VCaP (cell line): ENCODE results near the gene FNDC1.
A peak's percentile ranks its signal among the peaks of the same experiment; 100 is the strongest.

Source experiments
- H3K27ac ChIP-seq: fragments of 450-650 bp; 2 replicates; pipeline ENCODE4 v1.5.1; 2017
- TF ChIP-seq, protein P1 (sequence below): fragments of 450-650 bp; conservative IDR thresholded peaks from 2 replicates; pipeline ENCODE4 v1.5.1; 2017; ENCODE audit warnings: mild to moderate bottlenecking, moderate library complexity

FNDC1 gene

DNA sequence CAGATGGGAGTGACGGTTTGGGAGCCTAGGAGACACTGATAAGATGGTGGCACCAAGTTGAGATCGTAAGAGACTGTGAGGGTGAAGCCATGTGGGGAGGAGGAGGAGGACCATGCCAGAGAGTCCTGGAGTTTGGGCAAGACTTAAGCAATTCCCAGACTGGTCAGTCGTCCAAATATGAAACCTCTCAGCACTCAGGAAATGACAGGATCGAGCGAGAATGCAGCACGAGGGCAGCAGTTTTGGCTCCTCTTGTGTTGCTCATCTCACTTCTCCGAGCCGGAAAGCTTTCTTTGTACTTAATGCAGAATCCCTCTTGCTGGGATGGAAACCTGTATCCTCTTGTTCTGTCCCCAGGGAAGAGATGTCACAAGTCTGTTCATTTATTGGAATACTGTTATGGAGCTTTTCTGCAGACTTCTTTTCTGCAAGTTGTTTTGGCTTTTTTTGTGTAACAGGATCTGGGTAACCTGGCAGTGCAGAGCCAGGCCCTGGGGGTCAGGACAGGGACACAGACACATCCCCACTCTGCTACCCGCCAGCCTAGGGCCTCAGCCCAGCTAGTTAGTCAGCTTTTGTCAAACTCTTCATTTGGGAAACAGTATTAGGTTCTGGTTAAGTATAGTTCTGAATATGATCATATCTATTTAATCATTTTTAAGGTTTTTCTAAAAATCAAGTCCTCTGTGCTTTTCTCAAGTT lies 34.3 kb downstream of the FNDC1 start:
- TF ChIP-seq, protein P1, sequence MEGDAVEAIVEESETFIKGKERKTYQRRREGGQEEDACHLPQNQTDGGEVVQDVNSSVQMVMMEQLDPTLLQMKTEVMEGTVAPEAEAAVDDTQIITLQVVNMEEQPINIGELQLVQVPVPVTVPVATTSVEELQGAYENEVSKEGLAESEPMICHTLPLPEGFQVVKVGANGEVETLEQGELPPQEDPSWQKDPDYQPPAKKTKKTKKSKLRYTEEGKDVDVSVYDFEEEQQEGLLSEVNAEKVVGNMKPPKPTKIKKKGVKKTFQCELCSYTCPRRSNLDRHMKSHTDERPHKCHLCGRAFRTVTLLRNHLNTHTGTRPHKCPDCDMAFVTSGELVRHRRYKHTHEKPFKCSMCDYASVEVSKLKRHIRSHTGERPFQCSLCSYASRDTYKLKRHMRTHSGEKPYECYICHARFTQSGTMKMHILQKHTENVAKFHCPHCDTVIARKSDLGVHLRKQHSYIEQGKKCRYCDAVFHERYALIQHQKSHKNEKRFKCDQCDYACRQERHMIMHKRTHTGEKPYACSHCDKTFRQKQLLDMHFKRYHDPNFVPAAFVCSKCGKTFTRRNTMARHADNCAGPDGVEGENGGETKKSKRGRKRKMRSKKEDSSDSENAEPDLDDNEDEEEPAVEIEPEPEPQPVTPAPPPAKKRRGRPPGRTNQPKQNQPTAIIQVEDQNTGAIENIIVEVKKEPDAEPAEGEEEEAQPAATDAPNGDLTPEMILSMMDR = no peak

DNA sequence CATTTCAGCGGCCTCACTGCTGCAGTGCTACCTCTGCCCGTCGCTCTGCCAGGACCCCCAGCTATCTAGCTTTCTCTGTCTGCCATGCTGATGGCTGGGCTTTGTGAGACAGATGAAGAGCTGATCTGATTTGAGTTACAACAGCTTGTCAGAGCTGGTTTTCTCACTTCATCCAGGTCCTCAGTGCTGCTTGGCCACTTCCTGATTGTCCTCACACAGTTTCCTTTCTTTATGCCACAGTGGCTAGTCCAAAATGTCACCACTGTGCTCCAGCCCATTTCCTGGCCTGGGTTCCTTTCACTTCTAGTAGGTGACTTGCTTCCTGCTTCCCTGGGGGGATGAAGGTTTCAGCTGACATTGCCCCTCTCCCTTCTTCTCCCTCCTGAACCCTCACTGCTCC lies 35.4 kb downstream of the FNDC1 start:
- TF ChIP-seq, protein P1 = no peak
- H3K27ac ChIP-seq = no peak overlapping the region

More for the DNA sequence above, 34.3 kb downstream of the FNDC1 start:
- H3K27ac ChIP-seq = no peak overlapping the region

DNA sequence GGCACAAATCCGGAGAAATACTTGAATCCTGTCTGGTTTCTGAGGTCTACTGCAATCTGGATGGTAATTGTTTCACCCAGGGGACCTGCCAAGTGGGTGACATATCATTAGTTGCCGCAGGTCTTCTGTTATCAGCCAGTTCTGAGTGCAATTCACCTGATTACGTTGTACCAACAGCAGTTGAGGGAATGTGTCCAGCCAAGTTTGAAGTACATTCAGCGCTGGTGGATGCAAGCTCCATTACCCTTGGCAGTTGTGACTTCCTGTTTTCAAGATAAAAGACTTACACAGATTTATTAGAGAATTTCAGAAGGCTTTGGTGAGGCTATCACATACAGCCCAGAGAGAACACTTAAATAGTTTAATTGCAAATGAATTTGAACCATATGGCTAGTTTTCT lies 42.8 kb downstream of the FNDC1 start:
- TF ChIP-seq, protein P1 = no peak
- no peak overlapping the region for H3K27ac ChIP-seq

DNA sequence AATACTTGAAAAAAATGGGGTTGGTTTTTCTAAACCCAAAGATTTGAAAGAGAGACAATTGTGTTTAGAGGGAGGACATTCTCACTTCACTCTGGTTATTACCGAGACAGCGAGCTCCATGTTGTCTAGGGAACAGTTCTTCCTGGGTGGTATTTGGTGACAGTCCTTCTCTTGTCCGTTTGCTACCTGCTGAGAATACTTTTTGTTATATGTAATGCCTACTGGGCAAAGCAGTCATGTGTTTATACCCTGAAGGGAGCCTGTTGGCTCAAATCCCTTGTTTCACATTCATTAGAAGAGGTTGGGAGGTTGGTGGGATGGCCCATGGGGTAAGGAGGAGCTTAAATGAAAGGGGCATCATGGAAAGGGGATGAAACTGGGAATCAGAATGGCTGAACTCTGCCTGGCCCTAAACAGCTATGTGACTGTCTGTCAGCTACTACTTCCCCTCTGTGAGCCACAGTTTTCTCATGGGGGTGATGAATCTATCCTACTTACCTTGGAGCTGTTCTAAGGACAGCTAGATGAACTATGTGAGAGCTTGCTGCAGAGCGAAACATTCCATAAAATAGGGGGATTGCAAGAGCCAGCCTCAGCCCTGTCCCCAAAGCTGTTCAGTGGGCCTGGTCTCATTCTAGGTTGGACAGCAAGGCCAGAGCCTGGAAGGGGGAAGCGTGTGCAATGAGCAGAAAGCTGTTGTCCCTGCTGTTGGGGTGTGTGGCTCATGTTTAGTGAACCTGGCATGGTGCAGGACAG lies 43.5 kb downstream of the FNDC1 start:
- no peak overlapping the region for H3K27ac ChIP-seq
- TF ChIP-seq, protein P1 = no peak

DNA sequence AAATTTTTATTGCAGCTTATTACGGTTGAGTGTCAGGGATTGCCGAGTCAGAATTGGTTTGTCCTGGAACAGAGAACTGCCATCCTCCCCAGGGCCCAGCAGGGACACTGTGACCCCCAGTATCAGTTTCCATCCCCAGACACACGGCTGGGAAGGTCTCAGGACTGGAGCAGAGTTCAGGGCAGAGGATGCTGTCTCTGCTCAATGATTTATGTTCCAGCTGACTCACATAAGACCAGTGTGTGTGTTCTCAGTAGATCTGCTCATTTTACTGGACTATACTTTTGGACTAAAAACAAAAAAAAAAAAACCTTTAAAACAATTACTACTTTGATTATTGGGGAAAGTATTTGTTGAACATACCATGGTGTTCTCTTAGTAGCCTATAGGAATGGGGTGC lies 44.2 kb downstream of the FNDC1 start:
- H3K27ac ChIP-seq = no peak overlapping the region
- TF ChIP-seq, protein P1 = no peak

DNA sequence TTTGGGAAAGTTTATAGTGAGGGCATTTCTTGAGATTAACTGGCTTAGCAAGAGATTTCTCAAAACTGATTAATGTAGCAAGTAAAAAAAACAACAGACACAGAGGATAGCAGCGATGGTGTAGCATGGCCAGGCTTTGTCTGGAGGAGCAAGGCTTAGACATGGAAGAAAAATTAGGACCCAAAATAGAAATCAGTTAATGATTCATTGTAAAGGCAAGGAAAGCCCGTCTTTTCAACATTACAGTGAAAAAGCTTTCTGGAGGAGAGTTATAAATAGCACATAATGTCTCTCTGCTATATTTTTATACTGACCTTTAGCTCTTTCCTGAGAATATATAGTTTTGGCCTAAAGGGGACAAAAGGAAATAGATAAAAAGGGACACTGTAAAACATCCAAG lies 45.1 kb downstream of the FNDC1 start:
- TF ChIP-seq, protein P1 = no peak
- no peak overlapping the region for H3K27ac ChIP-seq

DNA sequence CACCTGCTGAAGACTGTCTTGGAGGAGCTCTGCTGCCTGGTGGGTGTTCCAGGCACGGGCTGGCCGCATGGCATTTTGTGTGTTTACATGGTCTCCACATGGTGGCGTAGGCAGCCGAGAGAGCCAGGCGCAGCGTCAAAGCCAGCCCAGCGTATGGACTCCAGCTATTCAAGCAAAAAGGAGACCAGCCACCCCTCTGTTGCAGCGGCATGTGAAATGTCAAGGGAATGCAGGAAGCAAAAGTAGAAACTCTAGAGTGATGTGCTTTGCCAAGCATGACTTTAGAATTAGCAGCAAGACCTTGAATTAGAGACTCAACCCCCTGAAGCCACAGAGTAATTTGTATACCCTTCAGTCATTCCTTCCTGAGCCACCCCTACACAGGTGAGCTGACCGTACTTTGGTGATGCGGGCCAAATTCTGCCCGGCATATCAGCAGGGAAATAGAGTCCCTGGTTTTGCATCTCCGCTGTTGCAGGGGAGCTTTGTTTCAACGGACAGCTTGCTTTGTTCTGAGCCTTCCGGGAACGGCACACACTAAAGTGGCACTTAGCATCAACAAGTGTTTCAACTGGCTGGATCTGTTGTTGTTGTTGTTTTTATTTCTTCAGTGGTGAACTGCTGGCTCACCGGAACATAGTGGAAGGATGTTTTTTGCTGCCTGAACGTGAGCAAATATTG lies 48.5 kb downstream of the FNDC1 start:
- TF ChIP-seq, protein P1 = peak; percentile 69
- no peak overlapping the region for H3K27ac ChIP-seq
